OCI-LY3 (cell line): ENCODE measurements around the gene TMEM184B.

Source experiments
- H2AFZ ChIP-seq: fragments of 200-600, 300-600 bp; shearing (Covaris generic); 2 replicates; pipeline ENCODE4 v1.6.0; 2014; ENCODE audit warnings: antibody characterized with exemption, low read depth, low read length
- H3K27ac ChIP-seq: fragments of 200-600, 300-600 bp; sonication (generic); 2 replicates; pipeline ENCODE4 v1.5.1; 2014; ENCODE audit warnings: mild to moderate bottlenecking, low read length, moderate library complexity, mixed read lengths
- H3K27me3 ChIP-seq: fragments of 200-600, 300-600 bp; sonication (generic); 2 replicates; pipeline ENCODE4 v1.6.1; 2014; ENCODE audit warnings: low read depth, low read length, mixed read lengths
- H3K36me3 ChIP-seq: fragments of 200-600, 300-600 bp; sonication (generic); replicated peaks from 2 replicates; pipeline ENCODE3; 2014; ENCODE audit warnings: low read depth, low read length, mixed read lengths
- H3K4me1 ChIP-seq: fragments of 300-600, 200-600 bp; sonication (generic); 2 replicates; pipeline ENCODE4 v1.6.1; 2014; ENCODE audit warnings: low read length, mixed read lengths
- H3K4me2 ChIP-seq: fragments of 200-600, 300-600 bp; sonication (generic); 2 replicates; pipeline ENCODE4 v1.6.1; 2014; ENCODE audit warnings: low read length, mixed read lengths
- H3K4me3 ChIP-seq: fragments of 300-600, 200-600 bp; sonication (generic); 2 replicates; pipeline ENCODE4 v1.5.1; 2014; ENCODE audit warnings: antibody characterized with exemption, mild to moderate bottlenecking, low read length, moderate library complexity
- H3K79me2 ChIP-seq: fragments of 300-600, 200-600 bp; shearing (Covaris generic); 2 replicates; pipeline ENCODE4 v1.6.1; 2014; ENCODE audit warnings: mild to moderate bottlenecking, low read length, mixed read lengths
- H3K9ac ChIP-seq: fragments of 300-600, 200-600 bp; shearing (Covaris generic); 2 replicates; pipeline ENCODE4 v1.6.0; 2014; ENCODE audit warnings: mild to moderate bottlenecking, low read length, moderate library complexity
- H3K9me3 ChIP-seq: fragments of 200-600, 300-600 bp; shearing (Covaris generic); 2 replicates; pipeline ENCODE4 v1.6.1; 2014; ENCODE audit warnings: low read length, mixed read lengths; ENCODE audit not compliant: insufficient read depth
- H4K20me1 ChIP-seq: fragments of 200-600, 300-600 bp; sonication (generic); 2 replicates; pipeline ENCODE4 v1.6.1; 2016; ENCODE audit warnings: low read length, mixed read lengths; ENCODE audit not compliant: insufficient read depth
- EZH2phosphoT487 ChIP-seq: fragments of 200-600 bp; shearing (Covaris generic); IDR thresholded peaks from 2 replicates; pipeline ENCODE4 v1.6.1; 2018; ENCODE audit warnings: antibody characterized with exemption, mixed run types, low read depth
- TF ChIP-seq, protein P1 (sequence below): fragments of 200-600, 300-600 bp; sonication (generic); IDR thresholded peaks from 2 replicates; pipeline ENCODE4 v1.5.1; 2014; ENCODE audit warnings: antibody characterized with exemption, low read length, low read depth

Gene TMEM184B

DNA sequence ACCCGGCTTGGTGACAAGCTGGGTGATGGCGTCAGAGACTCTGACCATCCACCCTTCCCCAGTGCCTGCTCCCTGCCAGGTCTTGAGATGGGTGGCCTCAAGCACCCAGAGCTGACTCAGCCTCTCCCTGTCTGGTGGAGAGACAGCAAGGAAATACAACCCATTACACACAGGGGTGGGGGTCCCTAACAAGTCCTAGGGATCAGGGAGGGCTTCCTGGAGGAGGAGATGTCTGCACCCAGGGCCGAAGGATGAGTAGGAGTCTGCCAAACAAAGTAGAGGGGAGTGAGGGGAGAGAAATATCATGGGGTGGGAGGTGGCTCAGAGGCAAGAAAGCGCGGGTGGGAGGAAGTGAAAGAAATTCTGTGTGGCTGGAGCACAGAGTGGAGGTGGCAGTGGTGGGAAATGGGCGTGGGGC, 64.2 kb downstream of the TMEM184B start:
- H3K4me3 ChIP-seq = no peak overlapping the region
- peaks cover 12% of the 10 kb centered on the region; the same call in 1 of the 2 replicates for H3K79me2 ChIP-seq
- TF ChIP-seq, protein P1, sequence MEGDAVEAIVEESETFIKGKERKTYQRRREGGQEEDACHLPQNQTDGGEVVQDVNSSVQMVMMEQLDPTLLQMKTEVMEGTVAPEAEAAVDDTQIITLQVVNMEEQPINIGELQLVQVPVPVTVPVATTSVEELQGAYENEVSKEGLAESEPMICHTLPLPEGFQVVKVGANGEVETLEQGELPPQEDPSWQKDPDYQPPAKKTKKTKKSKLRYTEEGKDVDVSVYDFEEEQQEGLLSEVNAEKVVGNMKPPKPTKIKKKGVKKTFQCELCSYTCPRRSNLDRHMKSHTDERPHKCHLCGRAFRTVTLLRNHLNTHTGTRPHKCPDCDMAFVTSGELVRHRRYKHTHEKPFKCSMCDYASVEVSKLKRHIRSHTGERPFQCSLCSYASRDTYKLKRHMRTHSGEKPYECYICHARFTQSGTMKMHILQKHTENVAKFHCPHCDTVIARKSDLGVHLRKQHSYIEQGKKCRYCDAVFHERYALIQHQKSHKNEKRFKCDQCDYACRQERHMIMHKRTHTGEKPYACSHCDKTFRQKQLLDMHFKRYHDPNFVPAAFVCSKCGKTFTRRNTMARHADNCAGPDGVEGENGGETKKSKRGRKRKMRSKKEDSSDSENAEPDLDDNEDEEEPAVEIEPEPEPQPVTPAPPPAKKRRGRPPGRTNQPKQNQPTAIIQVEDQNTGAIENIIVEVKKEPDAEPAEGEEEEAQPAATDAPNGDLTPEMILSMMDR = no peak
- TF ChIP-seq EZH2phosphoT487 = no peak
- H4K20me1 ChIP-seq = peaks cover 22% of the 10 kb centered on the region; the same call in 1 of the 2 replicates
- H3K27ac ChIP-seq = no peak overlapping the region
- H3K4me1 ChIP-seq = peaks cover 40% of the 10 kb centered on the region
- H2AFZ ChIP-seq = no peak overlapping the region
- peaks cover 5% of the 10 kb centered on the region for H3K36me3 ChIP-seq
- H3K9ac ChIP-seq = no peak overlapping the region
- no peaks in the 10 kb centered on the region for H3K9me3 ChIP-seq
- no peak overlapping the region for H3K4me2 ChIP-seq
- no peaks in the 10 kb centered on the region for H3K27me3 ChIP-seq

DNA sequence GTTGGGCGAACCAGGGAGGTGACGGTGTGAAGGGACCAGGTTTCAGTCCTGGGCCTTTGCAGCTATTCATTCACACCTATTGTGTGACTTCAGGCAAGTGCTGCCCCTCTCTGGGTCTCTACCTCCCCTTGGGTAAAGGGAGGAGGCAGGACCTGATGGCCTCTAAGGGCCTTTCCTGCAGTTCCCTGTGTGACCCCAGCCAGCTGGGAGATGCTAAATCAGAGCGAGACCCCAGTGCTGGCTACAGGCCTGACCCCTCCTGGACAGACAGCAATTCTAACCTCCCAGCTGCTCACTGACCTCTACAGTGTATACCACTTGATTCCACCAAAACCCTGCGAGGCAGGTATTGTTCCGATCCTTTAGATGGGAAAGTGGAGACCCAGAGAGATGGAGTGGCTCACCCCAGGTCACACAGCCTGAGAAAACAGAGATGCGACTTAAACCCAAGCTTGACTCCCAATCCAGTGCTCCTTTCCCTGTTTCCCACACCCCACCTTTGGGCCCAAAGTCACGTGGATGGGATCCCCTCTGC, 64.8 kb downstream of the TMEM184B start:
- Histone ChIP-seq H3K36me3 (peaks cover 5% of the 10 kb centered on the region), H2AFZ (no peak overlapping the region), H3K79me2 (peaks cover 16% of the 10 kb centered on the region; the same call in 1 of the 2 replicates), H3K4me2 (no peak overlapping the region), H3K9ac (no peak overlapping the region), H3K27me3 (no peaks in the 10 kb centered on the region), H3K4me1 (peaks cover 38% of the 10 kb centered on the region), H3K27ac (no peak overlapping the region), H4K20me1 (peaks cover 23% of the 10 kb centered on the region; the same call in 1 of the 2 replicates), H3K9me3 (no peaks in the 10 kb centered on the region), H3K4me3 (no peak overlapping the region)
- TF ChIP-seq, protein P1 = no peak
- TF ChIP-seq EZH2phosphoT487 = no peak

DNA sequence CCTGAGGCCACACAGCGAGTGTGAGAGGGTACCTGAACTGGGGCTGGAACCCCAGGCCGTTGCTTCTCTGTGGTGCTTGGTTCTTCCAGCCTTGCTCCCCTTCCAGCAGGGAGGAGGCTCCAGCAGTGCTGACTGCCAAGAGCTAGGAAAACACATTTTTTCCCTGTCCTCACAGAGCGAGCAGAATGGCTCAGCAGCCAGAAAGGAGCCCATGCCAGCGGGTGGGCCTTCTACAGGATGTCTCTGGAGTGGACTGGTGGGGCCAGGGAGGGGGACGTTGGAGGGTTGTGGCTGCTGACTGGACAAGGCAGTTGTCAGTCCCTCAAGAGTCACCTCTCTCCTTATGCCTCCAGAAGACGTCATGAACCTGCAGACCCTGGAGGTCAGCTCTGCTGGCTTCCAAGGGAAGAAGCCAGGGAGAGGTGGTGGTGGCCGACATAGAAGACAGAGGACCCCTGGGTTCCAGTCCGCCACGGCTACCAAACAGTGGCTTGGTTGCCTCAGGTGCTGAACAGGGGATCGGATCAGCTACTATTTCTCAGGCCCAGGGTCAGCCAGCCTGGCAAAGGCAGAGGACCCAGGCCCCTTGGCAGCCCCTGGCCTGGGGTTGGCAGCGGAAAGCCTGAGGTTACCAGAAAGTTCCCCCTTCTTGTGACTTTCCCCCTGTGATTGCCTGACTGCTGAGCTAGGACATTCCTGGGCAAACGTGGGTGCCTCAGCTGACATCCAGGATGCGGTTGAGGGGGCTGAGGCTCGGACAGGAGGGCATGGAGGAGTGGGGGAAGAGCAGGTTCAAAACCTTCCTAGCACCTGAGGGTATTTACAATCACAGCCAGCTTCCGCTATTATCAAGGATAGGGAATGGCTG, 67.3 kb downstream of the TMEM184B start:
- Histone ChIP-seq H3K4me2 (peak overlapping the region; percentile 100), H3K27ac (no peak overlapping the region), H3K4me3 (no peak overlapping the region), H3K9ac (peak overlapping the region; percentile 8; the same call in 1 of the 2 replicates), H3K79me2 (peaks cover 14% of the 10 kb centered on the region; the same call in 1 of the 2 replicates), H2AFZ (no peak overlapping the region), H3K9me3 (no peaks in the 10 kb centered on the region), H3K36me3 (no peaks in the 10 kb centered on the region), H3K27me3 (no peaks in the 10 kb centered on the region), H4K20me1 (peaks cover 19% of the 10 kb centered on the region; the same call in 1 of the 2 replicates), H3K4me1 (peaks cover 37% of the 10 kb centered on the region)
- no peak for TF ChIP-seq EZH2phosphoT487
- TF ChIP-seq, protein P1 = no peak

DNA sequence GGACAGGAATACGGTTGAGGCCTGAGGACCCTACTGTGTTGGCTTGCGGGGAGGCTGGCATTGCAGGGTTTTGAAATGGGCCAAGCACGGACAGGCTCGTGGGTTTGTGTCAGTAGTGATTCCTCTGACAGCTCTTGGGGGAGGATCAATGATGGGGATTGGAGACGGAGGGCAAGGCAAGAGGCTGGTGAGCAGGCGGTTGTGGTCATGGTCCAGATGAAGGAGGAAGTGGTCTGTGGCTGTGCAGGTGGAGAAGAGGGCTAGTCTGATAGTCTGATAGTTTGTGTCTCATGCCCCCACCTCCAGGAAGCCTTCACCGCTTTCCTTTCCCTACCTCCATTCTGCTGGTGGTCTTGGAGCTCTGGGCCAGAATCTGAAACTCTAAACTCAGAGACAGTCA, 68.0 kb downstream of the TMEM184B start:
- Histone ChIP-seq H3K4me1 (peaks cover 32% of the 10 kb centered on the region), H3K36me3 (no peaks in the 10 kb centered on the region), H2AFZ (no peak overlapping the region), H3K9ac (peak overlapping the region; percentile 8; the same call in 1 of the 2 replicates), H3K79me2 (peaks cover 14% of the 10 kb centered on the region; the same call in 1 of the 2 replicates), H3K27me3 (no peaks in the 10 kb centered on the region), H3K4me3 (peak overlapping the region; percentile 96), H3K27ac (no peak overlapping the region), H4K20me1 (peaks cover 19% of the 10 kb centered on the region; the same call in 1 of the 2 replicates), H3K9me3 (no peaks in the 10 kb centered on the region), H3K4me2 (peak overlapping the region; percentile 100)
- no peak for TF ChIP-seq EZH2phosphoT487
- TF ChIP-seq, protein P1 = no peak
